GM12891 (cell line): ENCODE data around the gene POU3F4. TPM values are rescaled to one million over a fixed set of nuclear protein-coding genes. Genes with fewer than 3 reads are reported as not detected.

ENCODE experiments used
- DNase-seq: peaks from one replicate; pipeline ENCODE4 v3.0.0; 2011; ENCODE audit warnings: low spot score; ENCODE audit not compliant: insufficient read length
- FAIRE-seq: peaks from 2 replicates; lab custom pipeline; 2011; peaks lifted over from hg19 to GRCh38; lab: Jason Lieb, UNC
- PAX5 ChIP-seq: IDR thresholded peaks from 2 replicates; pipeline ENCODE4 v1.6.1; 2011; ENCODE audit warnings: low read length, moderate library complexity, mild to moderate bottlenecking; ENCODE audit not compliant: insufficient read depth, severe bottlenecking
- POLR2A ChIP-seq: IDR thresholded peaks from 2 replicates; pipeline ENCODE4 v1.6.1; 2011; ENCODE audit warnings: low read depth, low read length, control low read depth
- POLR2AphosphoS5 ChIP-seq: IDR thresholded peaks from 2 replicates; pipeline ENCODE4 v1.6.1; 2011; ENCODE audit warnings: low read depth, low read length, control low read depth
- POU2F2 ChIP-seq: IDR thresholded peaks from 2 replicates; pipeline ENCODE4 v1.6.1; 2011; ENCODE audit warnings: low read depth, mild to moderate bottlenecking, control low read depth, low read length, moderate library complexity
- SPI1 ChIP-seq: IDR thresholded peaks from 2 replicates; pipeline ENCODE4 v1.6.1; 2011; ENCODE audit warnings: low read depth, low read length, control low read depth
- TAF1 ChIP-seq: IDR thresholded peaks from 2 replicates; pipeline ENCODE4 v1.6.1; 2011; ENCODE audit warnings: low read depth, low read length, control low read depth
- polyA plus RNA-seq: library from polyadenylated mRNA; unstranded; fragments of >200 nt; gene quantifications from one replicate; pipeline ENCODE4 v1.2.1, GENCODE V29; 2012; ENCODE audit warnings: low read depth, missing spikeins, inconsistent platforms; ENCODE audit not compliant: missing spikeins

POU3F4 gene
- polyA plus RNA-seq: not detected

- DNase-seq: no peak
- no peak for TF ChIP-seq SPI1
- no peak for TF ChIP-seq POU2F2
- no peak for TF ChIP-seq PAX5
- TF ChIP-seq POLR2AphosphoS5: no peak
- no peak for TF ChIP-seq POLR2A
These were observed at the start of gene POU3F4 for GRCh38 chrX:83508006-83508405. TSS of gene POU3F4 (plus strand) at chrX:83508290. CDS start at chrX:83508325, 35 bp downstream.

GRCh38 chrX:83469551-83469950, 38.5 kb upstream of the POU3F4 start:
- FAIRE-seq (no peak), DNase-seq (no peak)
- TF ChIP-seq POLR2AphosphoS5: no peak
- no peak for TF ChIP-seq PAX5

More at GRCh38 chrX:83508006-83508405, at the start of gene POU3F4:
- FAIRE-seq: no peak

DNA sequence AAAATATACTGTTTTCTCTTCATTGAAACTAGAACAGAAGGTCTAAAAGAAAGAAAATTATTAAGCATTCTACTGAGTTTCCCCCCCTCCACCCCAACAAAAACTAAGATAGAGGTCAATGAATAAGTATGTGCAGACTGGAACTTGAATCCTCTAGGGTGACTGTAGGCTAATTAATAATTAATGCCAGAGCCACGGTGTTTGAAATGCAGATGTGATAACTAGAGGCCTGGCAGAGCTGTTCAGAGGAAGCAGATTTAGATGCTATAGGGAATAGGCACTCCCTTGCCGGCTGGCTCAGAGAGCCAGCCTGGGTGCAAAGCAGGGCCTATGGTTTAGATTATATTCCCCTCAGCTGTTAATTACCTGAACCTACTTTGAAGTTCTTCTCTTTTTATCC, 12.2 kb upstream of the POU3F4 start:
- FAIRE-seq (no peak), DNase-seq (no peak)
- TF ChIP-seq TAF1: no peak
- no peak for TF ChIP-seq POU2F2
- no peak for TF ChIP-seq POLR2A
- TF ChIP-seq PAX5: no peak
- TF ChIP-seq POLR2AphosphoS5: no peak
- TF ChIP-seq SPI1: no peak

DNA sequence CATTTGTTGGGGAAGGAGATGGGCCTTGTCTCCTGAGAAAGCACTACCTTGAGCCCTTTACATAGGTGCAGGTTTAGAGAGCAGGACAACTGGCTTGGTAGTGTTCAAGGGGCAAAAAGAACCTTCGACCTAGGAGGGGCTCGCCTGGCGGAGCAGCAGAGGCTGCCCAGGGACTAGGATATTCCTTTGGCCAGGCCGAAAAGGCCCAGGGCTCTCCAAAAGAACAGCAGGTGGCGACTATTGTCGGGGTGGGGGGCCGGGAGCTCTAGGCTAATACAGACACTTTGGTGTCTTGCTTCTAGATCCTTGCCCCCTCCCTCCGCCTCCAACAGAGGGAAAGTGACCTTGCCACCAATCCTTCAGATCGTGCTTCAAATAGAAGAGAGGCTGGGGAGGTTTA, 7.1 kb upstream of the POU3F4 start:
- DNase-seq (no peak), FAIRE-seq (no peak)
- TF ChIP-seq POLR2A: no peak
- TF ChIP-seq TAF1: no peak
- no peak for TF ChIP-seq POLR2AphosphoS5
- TF ChIP-seq POU2F2: no peak
- TF ChIP-seq SPI1: no peak
- no peak for TF ChIP-seq PAX5

DNA sequence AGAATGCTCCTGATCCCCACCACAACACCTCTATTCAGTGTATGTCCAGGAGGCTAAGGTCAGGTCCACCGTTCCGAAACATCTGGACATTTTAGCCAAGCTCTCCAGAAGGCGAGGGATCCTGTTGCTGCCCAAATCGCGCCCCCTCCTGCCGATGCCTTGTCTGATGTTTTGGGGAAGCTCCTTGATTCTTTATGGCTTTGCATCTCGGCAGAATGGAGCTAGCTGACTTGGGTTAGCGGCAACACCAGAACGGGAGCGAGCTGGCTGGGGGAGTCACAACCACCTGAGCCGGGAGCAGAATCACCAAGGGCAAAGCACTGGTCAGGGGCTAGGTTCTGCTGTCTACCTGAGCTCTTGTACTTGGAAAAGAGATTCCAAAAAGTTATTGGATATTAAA, 6.6 kb upstream of the POU3F4 start:
- DNase-seq: no peak
- FAIRE-seq: no peak
- TF ChIP-seq POLR2A (no peak), TAF1 (no peak), POLR2AphosphoS5 (no peak), SPI1 (no peak), POU2F2 (no peak), PAX5 (no peak)

DNA sequence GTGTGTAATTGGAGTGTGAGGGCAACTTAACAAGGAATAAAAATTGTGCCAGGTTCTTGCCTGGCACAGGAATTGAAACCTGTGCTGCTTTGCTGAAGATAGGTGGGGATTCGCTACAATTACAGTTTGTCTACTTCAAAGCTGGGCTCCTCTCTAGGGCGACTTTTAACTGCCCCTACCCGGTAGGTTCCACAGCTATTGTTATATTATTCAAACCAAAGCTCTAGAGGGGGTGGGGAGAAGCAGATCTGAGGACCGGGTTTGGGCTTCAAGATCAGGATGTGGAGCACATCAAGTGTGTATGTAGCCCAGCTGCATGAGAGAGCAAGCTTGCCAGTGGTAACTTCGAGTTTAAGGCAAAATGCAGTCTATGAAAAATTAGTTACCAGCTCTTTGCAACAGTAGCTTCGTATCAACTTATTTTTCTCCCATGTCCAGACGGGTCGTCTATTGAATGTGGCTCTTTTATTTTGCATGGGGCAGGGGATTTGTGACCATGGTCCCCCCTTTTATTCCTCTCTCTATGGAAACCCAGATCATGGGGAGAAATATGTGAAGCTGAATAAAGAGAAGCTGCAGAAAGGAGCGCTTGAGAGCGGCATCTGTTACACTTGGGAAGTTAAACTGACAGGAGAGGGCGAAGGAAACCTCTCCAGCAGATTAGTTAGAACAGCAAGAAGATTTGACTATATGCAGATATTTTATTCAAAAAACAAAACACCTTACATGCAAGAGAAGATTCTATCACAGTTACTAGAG, 3.2 kb upstream of the POU3F4 start:
- no peak for DNase-seq
- no peak for FAIRE-seq
- TF ChIP-seq PAX5: no peak
- no peak for TF ChIP-seq TAF1
- no peak for TF ChIP-seq POLR2AphosphoS5
- TF ChIP-seq POLR2A: no peak
- TF ChIP-seq SPI1: no peak
- TF ChIP-seq POU2F2: no peak

DNA sequence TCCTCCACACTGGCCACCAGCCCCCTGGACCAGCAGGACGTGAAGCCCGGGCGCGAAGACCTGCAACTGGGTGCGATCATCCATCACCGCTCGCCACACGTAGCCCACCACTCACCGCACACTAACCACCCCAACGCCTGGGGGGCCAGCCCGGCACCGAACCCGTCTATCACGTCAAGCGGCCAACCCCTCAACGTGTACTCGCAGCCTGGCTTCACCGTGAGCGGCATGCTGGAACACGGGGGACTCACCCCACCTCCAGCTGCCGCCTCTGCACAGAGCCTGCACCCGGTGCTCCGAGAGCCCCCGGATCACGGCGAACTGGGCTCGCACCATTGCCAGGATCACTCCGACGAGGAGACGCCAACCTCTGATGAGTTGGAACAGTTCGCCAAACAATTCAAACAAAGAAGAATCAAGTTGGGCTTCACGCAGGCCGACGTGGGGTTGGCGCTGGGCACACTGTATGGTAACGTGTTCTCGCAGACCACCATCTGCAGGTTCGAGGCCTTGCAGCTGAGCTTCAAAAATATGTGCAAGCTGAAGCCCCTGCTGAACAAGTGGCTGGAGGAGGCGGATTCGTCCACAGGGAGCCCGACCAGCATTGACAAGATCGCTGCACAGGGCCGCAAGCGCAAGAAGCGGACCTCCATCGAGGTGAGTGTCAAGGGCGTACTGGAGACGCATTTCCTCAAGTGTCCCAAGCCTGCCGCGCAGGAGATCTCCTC, 600 bp downstream of the POU3F4 start:
- FAIRE-seq: no peak
- no peak for DNase-seq
- TF ChIP-seq PAX5 (no peak), POU2F2 (no peak), POLR2AphosphoS5 (no peak), POLR2A (no peak), TAF1 (no peak), SPI1 (no peak)

DNA sequence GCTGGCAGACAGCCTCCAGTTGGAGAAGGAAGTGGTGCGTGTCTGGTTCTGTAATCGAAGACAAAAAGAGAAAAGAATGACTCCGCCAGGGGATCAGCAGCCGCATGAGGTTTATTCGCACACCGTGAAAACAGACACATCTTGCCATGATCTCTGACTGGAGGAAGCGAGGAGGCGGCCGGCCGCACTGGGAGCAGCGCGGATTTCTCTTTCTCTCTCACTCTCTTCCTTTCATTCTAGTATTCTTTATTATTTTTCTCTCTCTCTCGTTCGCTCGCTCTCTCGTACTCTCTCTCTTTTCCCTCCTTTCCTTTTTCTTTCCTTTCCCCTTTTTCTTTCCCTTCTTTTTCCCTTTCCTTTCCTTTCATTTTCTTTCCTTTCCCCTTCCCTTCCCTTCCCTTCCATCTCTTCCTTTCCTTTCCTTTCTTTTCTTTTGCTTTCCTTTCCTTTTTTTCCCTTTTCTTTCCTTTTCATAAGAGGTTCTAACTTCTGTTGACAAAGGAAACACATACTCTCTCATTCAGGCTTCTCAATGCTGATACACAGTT, 1.2 kb downstream of the POU3F4 start:
- FAIRE-seq (no peak), DNase-seq (no peak)

DNA sequence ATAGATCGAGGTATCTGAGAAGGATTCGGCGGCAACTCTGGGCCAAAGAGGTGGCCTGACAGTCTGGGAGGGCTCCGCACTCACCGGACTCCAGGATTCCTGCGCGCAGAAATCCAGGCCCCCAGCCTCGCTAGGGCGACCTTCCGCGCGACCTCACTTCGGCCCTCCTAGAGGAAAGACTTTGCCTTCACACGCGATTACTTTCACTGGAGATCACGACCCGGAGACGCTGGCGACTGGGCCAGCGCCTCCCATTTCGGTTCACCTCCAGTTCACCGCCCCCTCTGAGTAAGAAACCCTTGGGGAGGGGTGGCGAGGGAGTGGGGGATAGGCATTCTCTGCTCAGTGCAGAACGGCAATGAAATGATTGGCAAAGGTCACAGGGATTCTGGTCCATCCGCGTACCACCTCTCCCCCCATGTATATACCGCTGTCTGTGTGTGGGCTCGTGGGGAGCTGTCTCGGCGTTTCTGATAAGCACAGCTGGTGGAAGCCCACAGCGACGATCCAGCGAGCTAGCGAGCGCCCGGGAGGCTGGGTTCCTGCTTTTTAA, 2.5 kb downstream of the POU3F4 start:
- no peak for FAIRE-seq
- TF ChIP-seq SPI1 (no peak), POLR2A (no peak), PAX5 (no peak), POLR2AphosphoS5 (no peak), TAF1 (no peak), POU2F2 (no peak)

More for the DNA sequence above, 1.2 kb downstream of the POU3F4 start:
- no peak for TF ChIP-seq POLR2AphosphoS5
- no peak for TF ChIP-seq POLR2A
- TF ChIP-seq TAF1: no peak
- no peak for TF ChIP-seq POU2F2
- TF ChIP-seq PAX5: no peak
- TF ChIP-seq SPI1: no peak

More for the DNA sequence above, 2.5 kb downstream of the POU3F4 start:
- no peak for DNase-seq
